SK-N-SH (cell line): Measurements from ENCODE around the gene KIF5C. TPM values are rescaled to one million over a fixed set of nuclear protein-coding genes. Genes with fewer than 3 reads are reported as not detected.
"Not testable (repeated sequence)": the region's sequence is repeated elsewhere in the genome, so short reads cannot be mapped to it uniquely, and the experiment has no call there.

Experiments used
- CTCF ChIA-PET: fragments of 300-600, 350-600 bp; formaldehyde crosslinking; extraction: SDS; loops from one replicate; lab custom pipeline; 2021; lab: Yijun Ruan, JAX
- POLR2A ChIA-PET: fragments of 350-600 bp; sonication (Branson Sonifier 250); formaldehyde crosslinking; extraction: SDS; loops from one replicate; lab custom pipeline; 2020; ENCODE audit warnings: antibody characterized with exemption, inconsistent platforms; lab: Yijun Ruan, JAX
- DNase-seq: peaks from one replicate; pipeline ENCODE4 v3.0.0; 2012
- H2AFZ ChIP-seq: fragments of 200-600 bp; sonication (generic); 2 replicates; pipeline ENCODE4 v1.8.1; 2016; ENCODE audit warnings: antibody characterized with exemption, mild to moderate bottlenecking, low read depth
- H3F3A ChIP-seq: fragments of 200-600 bp; sonication (generic); replicated peaks from 2 replicates; pipeline ENCODE3; 2016; ENCODE audit warnings: antibody characterized with exemption, mild to moderate bottlenecking; ENCODE audit not compliant: insufficient read depth
- H3K27ac ChIP-seq, 2 experiments: fragments of 200-500 bp in 1 of 2; fragments of 200-600 bp in 1 of 2; sonication (Bioruptor generic) in 1 of 2; sonication (generic), shearing (Covaris generic) in 1 of 2; 2 replicates each; pipeline versions ENCODE4 v1.5.1 to v1.6.1; 2014 to 2016; ENCODE audit warnings: low read depth in 2 of 2, inconsistent platforms in 1 of 2, low read length in 1 of 2, mild to moderate bottlenecking in 1 of 2, mixed read lengths in 1 of 2
- H3K27me3 ChIP-seq: fragments of 200-600 bp; sonication (generic), shearing (Covaris generic); 2 replicates; pipeline ENCODE4 v1.6.1; 2016; ENCODE audit warnings: mixed run types; ENCODE audit not compliant: insufficient read depth
- H3K36me3 ChIP-seq, 2 experiments: fragments of 200-500 bp in 1 of 2; fragments of 200-600 bp in 1 of 2; sonication (Bioruptor generic) in 1 of 2; sonication (generic) in 1 of 2; replicated peaks in 1 of 2; 2 replicates each; pipeline versions ENCODE3 to v1.5.1; 2014 to 2016; ENCODE audit warnings: low read length in 1 of 2, mild to moderate bottlenecking in 1 of 2; ENCODE audit not compliant: insufficient read depth in 2 of 2, control insufficient read depth in 1 of 2
- H3K4me1 ChIP-seq, 2 experiments: fragments of 200-500 bp in 1 of 2; fragments of 200-600 bp in 1 of 2; sonication (Bioruptor generic) in 1 of 2; sonication (generic), shearing (Covaris generic) in 1 of 2; 2 replicates each; pipeline versions ENCODE4 v1.5.1 to v1.6.1; 2014 to 2016; ENCODE audit warnings: low read depth in 1 of 2, low read length in 1 of 2, mixed run types in 1 of 2; ENCODE audit not compliant: insufficient read depth in 2 of 2, control insufficient read depth in 1 of 2
- H3K4me2 ChIP-seq: fragments of 200-600 bp; sonication (generic), shearing (Covaris generic); 2 replicates; pipeline ENCODE4 v1.6.1; 2017; ENCODE audit warnings: mixed run types
- H3K4me3 ChIP-seq, 2 experiments: fragments of 200-500 bp in 1 of 2; fragments of 200-600 bp in 1 of 2; sonication (Bioruptor generic) in 1 of 2; sonication (generic), shearing (Covaris generic) in 1 of 2; 2 replicates each; pipeline versions ENCODE4 v1.5.1 to v1.8.1; 2014 to 2016; ENCODE audit warnings: low read depth in 2 of 2, inconsistent platforms in 1 of 2, low read length in 1 of 2, mild to moderate bottlenecking in 1 of 2, mixed read lengths in 1 of 2, moderate library complexity in 1 of 2
- H3K79me2 ChIP-seq: fragments of 200-600 bp; sonication (generic); 2 replicates; pipeline ENCODE4 v1.8.1; 2017; ENCODE audit warnings: mild to moderate bottlenecking; ENCODE audit not compliant: insufficient read depth
- H3K9ac ChIP-seq: fragments of 200-600 bp; sonication (generic); 2 replicates; pipeline ENCODE4 v1.6.1; 2017; ENCODE audit warnings: mixed run types
- H3K9me2 ChIP-seq: fragments of 200-600 bp; sonication (generic); 2 replicates; pipeline ENCODE4 v1.6.1; 2017; ENCODE audit warnings: mixed run types
- H3K9me3 ChIP-seq: fragments of 200-600 bp; sonication (generic); 2 replicates; pipeline ENCODE4 v1.6.1; 2017; ENCODE audit warnings: mixed run types, mild to moderate bottlenecking, moderate library complexity
- H4K20me1 ChIP-seq: fragments of 200-600 bp; sonication (generic); 2 replicates; pipeline ENCODE4 v1.6.1; 2017; ENCODE audit warnings: mild to moderate bottlenecking, mixed run types; ENCODE audit not compliant: insufficient read depth
- CTCF ChIP-seq: fragments of 200-600 bp; sonication (generic); IDR thresholded peaks from 2 replicates; pipeline ENCODE4 v1.6.1; 2017; ENCODE audit warnings: antibody characterized with exemption, mild to moderate bottlenecking, moderate library complexity
- FOSL2 ChIP-seq: IDR thresholded peaks from 2 replicates; pipeline ENCODE4 v1.4.0; 2012; ENCODE audit warnings: low read depth, mild to moderate bottlenecking, moderate library complexity, borderline replicate concordance
- GATA2 ChIP-seq: sonication (generic); formaldehyde crosslinking; IDR thresholded peaks from 2 replicates; pipeline ENCODE4 v1.5.0; 2020; ENCODE audit warnings: mild to moderate bottlenecking, missing genetic modification reagents
- MXI1 ChIP-seq: IDR thresholded peaks from 2 replicates; pipeline ENCODE4 v1.6.1; 2012; ENCODE audit warnings: mild to moderate bottlenecking, low read depth, low read length, improper control_type of control experiment
- NFIC ChIP-seq: IDR thresholded peaks from 2 replicates; pipeline ENCODE4 v1.4.0; 2012; ENCODE audit warnings: borderline replicate concordance
- RCOR1 ChIP-seq: fragments of 150-350 bp; IDR thresholded peaks from 2 replicates; pipeline ENCODE4 v1.6.1; 2017; ENCODE audit warnings: antibody characterized with exemption, low read length
- REST ChIP-seq: IDR thresholded peaks from 2 replicates; pipeline ENCODE4 v1.6.1; 2012; ENCODE audit warnings: mild to moderate bottlenecking, low read depth, low read length, moderate library complexity
- RXRA ChIP-seq: IDR thresholded peaks from 2 replicates; pipeline ENCODE4 v1.4.0; 2012; ENCODE audit warnings: low read depth, mild to moderate bottlenecking, borderline replicate concordance
- SIN3A ChIP-seq: IDR thresholded peaks from 2 replicates; pipeline ENCODE4 v1.6.1; 2012; ENCODE audit warnings: low read depth, mild to moderate bottlenecking, low read length, moderate library complexity, borderline replicate concordance
- WGBS: methylation state at CpG from one replicate; pipeline ENCODE4 v1.1.6; 2017; ENCODE audit warnings: low lambda C conversion rate; 5-methylcytosine and 5-hydroxymethylcytosine counted together
- polyA plus RNA-seq, 3 experiments: library from polyadenylated mRNA; depleted of rRNA; stranded (reverse); fragments of >200 nt; gene quantifications; 2 replicates each; pipeline ENCODE4 v1.2.3, GENCODE V29; 2012

KIF5C gene
- polyA plus RNA-seq, 1 of the 3 experiments (the other 2 are of a cell fraction) = 3.9 TPM

DNA sequence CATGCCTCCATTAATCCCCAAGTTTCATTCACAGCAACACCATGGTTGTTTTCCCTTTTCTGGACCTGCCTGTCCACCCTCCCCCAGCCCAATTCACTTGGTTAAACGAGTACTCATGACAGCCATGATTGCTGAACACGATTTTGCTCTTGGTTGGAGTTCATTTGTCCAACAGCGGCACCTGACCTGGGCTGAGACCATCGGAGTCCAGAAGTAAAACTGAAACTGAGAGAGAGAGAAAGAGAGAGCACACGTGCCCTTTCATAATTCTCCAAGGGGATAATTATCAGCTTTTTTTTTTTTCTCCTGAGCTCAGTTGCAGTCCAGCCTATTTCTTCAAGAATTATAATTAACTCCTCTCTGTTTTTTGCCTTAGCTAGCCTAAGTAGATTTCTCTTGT is 13.7 kb upstream of the KIF5C start:
- POLR2A ChIA-PET = interaction anchor here (0.6 kb wide), 1 partner anchor 148 kb away, joined by 3 read pairs; no protein-coding TSS in a partner anchor

DNA sequence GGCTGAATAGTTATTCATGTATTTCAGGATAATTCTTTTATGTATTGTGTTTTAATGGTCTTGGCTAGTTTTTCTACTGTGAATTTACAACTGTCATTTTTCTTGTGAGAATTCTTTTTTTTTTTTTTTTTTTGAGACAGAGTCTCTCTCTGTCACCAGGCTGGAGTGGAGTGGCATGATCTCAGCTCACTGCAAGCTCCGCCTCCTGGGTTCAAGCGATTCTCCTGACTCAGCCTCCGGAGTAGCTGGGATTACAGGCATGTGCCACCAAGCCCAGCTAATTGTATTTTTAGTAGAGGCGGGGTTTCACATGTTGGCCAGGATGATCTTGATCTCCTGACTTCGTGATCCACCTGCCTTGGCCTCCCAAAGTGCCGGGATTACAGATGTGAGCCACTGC is 12.5 kb upstream of the KIF5C start:
- DNase-seq, CTCF ChIA-PET, H3K27me3 ChIP-seq, H3K9me2 ChIP-seq, H3K9me3 ChIP-seq, H3K27ac ChIP-seq, H3K36me3 ChIP-seq, H2AFZ ChIP-seq, H3F3A ChIP-seq, H3K79me2 ChIP-seq, H3K4me1 ChIP-seq, H3K4me3 ChIP-seq, H3K9ac ChIP-seq, H3K4me2 ChIP-seq, H4K20me1 ChIP-seq, POLR2A ChIA-PET: not testable (repeated sequence)
- WGBS = 46% methylated on average over 6 of the region's 6 CpGs

More for the DNA sequence above, 13.7 kb upstream of the KIF5C start:
- H3K79me2 ChIP-seq = no peaks in the 10 kb centered on the region
- no peak for DNase-seq
- no peaks in the 10 kb centered on the region for H4K20me1 ChIP-seq
- H3K36me3 ChIP-seq = no peaks in the 10 kb centered on the region
- H3K9me2 ChIP-seq = no peaks in the 10 kb centered on the region
- no peak overlapping the region for H3K27ac ChIP-seq
- no peaks in the 10 kb centered on the region for H3K4me1 ChIP-seq
- no peak overlapping the region for H3K4me2 ChIP-seq
- no peaks in the 10 kb centered on the region for H3K9me3 ChIP-seq
- CTCF ChIA-PET = no interaction called here
- whole genome bisulfite sequencing = 62% methylated on average over 5 of the region's 5 CpGs
- H3K9ac ChIP-seq = no peak overlapping the region
- H3K4me3 ChIP-seq = no peak overlapping the region
- H2AFZ ChIP-seq = no peak overlapping the region
- H3K27me3 ChIP-seq = no peaks in the 10 kb centered on the region
- H3F3A ChIP-seq = no peaks in the 10 kb centered on the region
- no peak for TF ChIP-seq REST
- TF ChIP-seq NFIC = no peak
- no peak for TF ChIP-seq FOSL2
- TF ChIP-seq RXRA = no peak
- no peak for TF ChIP-seq MXI1
- TF ChIP-seq CTCF = no peak
- TF ChIP-seq RCOR1 = no peak
- TF ChIP-seq GATA2 = no peak
- no peak for TF ChIP-seq SIN3A
